ENCODE data around the gene GPAM. TPM values are rescaled to one million over a fixed set of nuclear protein-coding genes. Genes with fewer than 3 reads are reported as not detected.

Gene GPAM
- total and polyA plus RNA-seq, 10 of the 15 experiments (the other 5 are each of a cell fraction or from before 2014, with no cell fraction given): 3.3 to 9.4 (median 7.4) TPM

GRCh38 chr10:112183329-112184051 lies at the start of gene GPAM (continued):
- TF ChIP-seq E2F8 (IDR thresholded peaks at IDR 0.05; ENCODE audit: low read depth, partially characterized antibody): no peak
- TF ChIP-seq HDAC2 (IDR thresholded peaks at IDR 0.05): no peak
- TF ChIP-seq RCOR1 (conservative IDR thresholded peaks at IDR 0.05; ENCODE audit: low read depth, low read length): no peak
- TF ChIP-seq SPI1 (IDR thresholded peaks at IDR 0.05; ENCODE audit: borderline replicate concordance, insufficient read depth, low read depth, low read length): 0 out of 2 replicates have a peak, but pooled peaks have one; percentile 12
- peak; percentile 17 to 73; a peak in 1 of 4 replicates for TF ChIP-seq EP300 (IDR thresholded peaks at IDR 0.05; ENCODE audit: borderline replicate concordance in 1 of 2, control insufficient read depth in 1 of 2, low read depth in 2 of 2, low read length in 2 of 2)
- no peak; the same call in 1 of the 2 replicates for TF ChIP-seq MYB (IDR thresholded peaks at IDR 0.05; ENCODE audit: borderline replicate concordance, low read depth, low read length)
- TF ChIP-seq, protein P1, sequence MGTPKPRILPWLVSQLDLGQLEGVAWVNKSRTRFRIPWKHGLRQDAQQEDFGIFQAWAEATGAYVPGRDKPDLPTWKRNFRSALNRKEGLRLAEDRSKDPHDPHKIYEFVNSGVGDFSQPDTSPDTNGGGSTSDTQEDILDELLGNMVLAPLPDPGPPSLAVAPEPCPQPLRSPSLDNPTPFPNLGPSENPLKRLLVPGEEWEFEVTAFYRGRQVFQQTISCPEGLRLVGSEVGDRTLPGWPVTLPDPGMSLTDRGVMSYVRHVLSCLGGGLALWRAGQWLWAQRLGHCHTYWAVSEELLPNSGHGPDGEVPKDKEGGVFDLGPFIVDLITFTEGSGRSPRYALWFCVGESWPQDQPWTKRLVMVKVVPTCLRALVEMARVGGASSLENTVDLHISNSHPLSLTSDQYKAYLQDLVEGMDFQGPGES (IDR thresholded peaks at IDR 0.05): peak; percentile 54; the same call in 1 of the 2 replicates
- TF ChIP-seq SIX5 (IDR thresholded peaks at IDR 0.05; ENCODE audit: low read depth, low read length, severe bottlenecking): peak; percentile 54
- TF ChIP-seq TCF12 (IDR thresholded peaks at IDR 0.05; ENCODE audit: low read depth, low read length): peak; percentile 96
- TF ChIP-seq RFX5 (IDR thresholded peaks at IDR 0.05; ENCODE audit: low read depth, low read length): peak; percentile 64; the same call in 1 of the 2 replicates
- TF ChIP-seq, protein P2, sequence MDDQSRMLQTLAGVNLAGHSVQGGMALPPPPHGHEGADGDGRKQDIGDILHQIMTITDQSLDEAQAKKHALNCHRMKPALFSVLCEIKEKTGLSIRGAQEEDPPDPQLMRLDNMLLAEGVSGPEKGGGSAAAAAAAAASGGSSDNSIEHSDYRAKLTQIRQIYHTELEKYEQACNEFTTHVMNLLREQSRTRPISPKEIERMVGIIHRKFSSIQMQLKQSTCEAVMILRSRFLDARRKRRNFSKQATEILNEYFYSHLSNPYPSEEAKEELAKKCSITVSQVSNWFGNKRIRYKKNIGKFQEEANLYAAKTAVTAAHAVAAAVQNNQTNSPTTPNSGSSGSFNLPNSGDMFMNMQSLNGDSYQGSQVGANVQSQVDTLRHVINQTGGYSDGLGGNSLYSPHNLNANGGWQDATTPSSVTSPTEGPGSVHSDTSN (IDR thresholded peaks at IDR 0.05; ENCODE audit: insufficient replicate concordance, low read depth, low read length): peak; percentile 43
- peak; percentile 56 for TF ChIP-seq USF1 (IDR thresholded peaks at IDR 0.05; ENCODE audit: borderline replicate concordance, extremely low read length, insufficient read depth, low read depth, low read length)
- TF ChIP-seq MEF2A (IDR thresholded peaks at IDR 0.05; ENCODE audit: insufficient read depth, low read depth, low read length): 0 out of 2 replicates have a peak, but pooled peaks have one; percentile 47
- TF ChIP-seq, protein P3, sequence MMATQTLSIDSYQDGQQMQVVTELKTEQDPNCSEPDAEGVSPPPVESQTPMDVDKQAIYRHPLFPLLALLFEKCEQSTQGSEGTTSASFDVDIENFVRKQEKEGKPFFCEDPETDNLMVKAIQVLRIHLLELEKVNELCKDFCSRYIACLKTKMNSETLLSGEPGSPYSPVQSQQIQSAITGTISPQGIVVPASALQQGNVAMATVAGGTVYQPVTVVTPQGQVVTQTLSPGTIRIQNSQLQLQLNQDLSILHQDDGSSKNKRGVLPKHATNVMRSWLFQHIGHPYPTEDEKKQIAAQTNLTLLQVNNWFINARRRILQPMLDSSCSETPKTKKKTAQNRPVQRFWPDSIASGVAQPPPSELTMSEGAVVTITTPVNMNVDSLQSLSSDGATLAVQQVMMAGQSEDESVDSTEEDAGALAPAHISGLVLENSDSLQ (IDR thresholded peaks at IDR 0.05): no peak
- no peak for TF ChIP-seq HDAC6 (IDR thresholded peaks at IDR 0.05; ENCODE audit: unreplicated experiment)
- TF ChIP-seq, protein P4, sequence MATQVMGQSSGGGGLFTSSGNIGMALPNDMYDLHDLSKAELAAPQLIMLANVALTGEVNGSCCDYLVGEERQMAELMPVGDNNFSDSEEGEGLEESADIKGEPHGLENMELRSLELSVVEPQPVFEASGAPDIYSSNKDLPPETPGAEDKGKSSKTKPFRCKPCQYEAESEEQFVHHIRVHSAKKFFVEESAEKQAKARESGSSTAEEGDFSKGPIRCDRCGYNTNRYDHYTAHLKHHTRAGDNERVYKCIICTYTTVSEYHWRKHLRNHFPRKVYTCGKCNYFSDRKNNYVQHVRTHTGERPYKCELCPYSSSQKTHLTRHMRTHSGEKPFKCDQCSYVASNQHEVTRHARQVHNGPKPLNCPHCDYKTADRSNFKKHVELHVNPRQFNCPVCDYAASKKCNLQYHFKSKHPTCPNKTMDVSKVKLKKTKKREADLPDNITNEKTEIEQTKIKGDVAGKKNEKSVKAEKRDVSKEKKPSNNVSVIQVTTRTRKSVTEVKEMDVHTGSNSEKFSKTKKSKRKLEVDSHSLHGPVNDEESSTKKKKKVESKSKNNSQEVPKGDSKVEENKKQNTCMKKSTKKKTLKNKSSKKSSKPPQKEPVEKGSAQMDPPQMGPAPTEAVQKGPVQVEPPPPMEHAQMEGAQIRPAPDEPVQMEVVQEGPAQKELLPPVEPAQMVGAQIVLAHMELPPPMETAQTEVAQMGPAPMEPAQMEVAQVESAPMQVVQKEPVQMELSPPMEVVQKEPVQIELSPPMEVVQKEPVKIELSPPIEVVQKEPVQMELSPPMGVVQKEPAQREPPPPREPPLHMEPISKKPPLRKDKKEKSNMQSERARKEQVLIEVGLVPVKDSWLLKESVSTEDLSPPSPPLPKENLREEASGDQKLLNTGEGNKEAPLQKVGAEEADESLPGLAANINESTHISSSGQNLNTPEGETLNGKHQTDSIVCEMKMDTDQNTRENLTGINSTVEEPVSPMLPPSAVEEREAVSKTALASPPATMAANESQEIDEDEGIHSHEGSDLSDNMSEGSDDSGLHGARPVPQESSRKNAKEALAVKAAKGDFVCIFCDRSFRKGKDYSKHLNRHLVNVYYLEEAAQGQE (IDR thresholded peaks at IDR 0.05; ENCODE audit: low read depth, low read length): no peak
- no peak for TF ChIP-seq CBFB (IDR thresholded peaks at IDR 0.05; ENCODE audit: low read depth)
